Right ventricle myocardium superior (tissue), 1 donor: ENCODE results near the gene CHN2. TPM values are rescaled to one million over a fixed set of nuclear protein-coding genes. Genes with fewer than 3 reads are reported as not detected.

Source experiments
- ATAC-seq: fragments of 200-7000 bp; cut with Tn5 transposase; one replicate; pipeline ENCODE4 v1.9.1; 2020; ENCODE audit warnings: mild to moderate bottlenecking; ENCODE audit not compliant: poor library complexity
- DNase-seq: peaks from one replicate; pipeline ENCODE4 v3.0.0-alpha.2; 2020
- intact Hi-C: fragments of 100-400 bp; cut with DNase I; formaldehyde crosslinking; loops from one replicate; pipeline ENCODE4 v1.11.2; 2022
- total RNA-seq: library from RNA; stranded (reverse); fragmentation: NEBNext Ultra II Directional; extraction: Animal tissue kit (Norgen Biotek cat#: 25700); gene quantifications from one replicate; pipeline ENCODE4 v1.2.1, GENCODE V29; 2021
- donor health status: DM: no; HTN: yes; CAD: no; lungs with severe emphysema.

The CHN2 gene
- total RNA-seq, 1 donor from 2014 or later: 17.7 TPM

DNA sequence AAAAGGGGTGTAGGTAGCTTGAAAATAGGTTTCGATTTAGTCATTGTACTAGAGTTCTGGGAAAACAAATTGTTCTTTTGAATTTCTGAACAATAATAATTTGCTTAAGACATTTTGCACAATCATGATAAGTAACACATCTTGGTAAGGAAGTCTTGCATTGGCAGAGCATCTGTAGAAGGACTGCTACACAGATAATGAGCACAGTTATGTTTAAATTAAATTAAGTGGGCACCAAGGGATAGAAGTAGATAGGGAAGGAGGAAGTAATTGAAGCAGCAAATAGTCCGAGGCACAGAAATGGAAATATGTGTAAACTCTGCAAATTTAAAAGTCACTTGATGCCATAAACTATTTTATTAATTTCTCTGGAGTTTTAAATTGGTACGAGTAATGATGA, 122.4 kb downstream of the CHN2 start:
- DNase-seq: no peak
- intact Hi-C loops: no loop called here
- ATAC-seq: no peak

DNA sequence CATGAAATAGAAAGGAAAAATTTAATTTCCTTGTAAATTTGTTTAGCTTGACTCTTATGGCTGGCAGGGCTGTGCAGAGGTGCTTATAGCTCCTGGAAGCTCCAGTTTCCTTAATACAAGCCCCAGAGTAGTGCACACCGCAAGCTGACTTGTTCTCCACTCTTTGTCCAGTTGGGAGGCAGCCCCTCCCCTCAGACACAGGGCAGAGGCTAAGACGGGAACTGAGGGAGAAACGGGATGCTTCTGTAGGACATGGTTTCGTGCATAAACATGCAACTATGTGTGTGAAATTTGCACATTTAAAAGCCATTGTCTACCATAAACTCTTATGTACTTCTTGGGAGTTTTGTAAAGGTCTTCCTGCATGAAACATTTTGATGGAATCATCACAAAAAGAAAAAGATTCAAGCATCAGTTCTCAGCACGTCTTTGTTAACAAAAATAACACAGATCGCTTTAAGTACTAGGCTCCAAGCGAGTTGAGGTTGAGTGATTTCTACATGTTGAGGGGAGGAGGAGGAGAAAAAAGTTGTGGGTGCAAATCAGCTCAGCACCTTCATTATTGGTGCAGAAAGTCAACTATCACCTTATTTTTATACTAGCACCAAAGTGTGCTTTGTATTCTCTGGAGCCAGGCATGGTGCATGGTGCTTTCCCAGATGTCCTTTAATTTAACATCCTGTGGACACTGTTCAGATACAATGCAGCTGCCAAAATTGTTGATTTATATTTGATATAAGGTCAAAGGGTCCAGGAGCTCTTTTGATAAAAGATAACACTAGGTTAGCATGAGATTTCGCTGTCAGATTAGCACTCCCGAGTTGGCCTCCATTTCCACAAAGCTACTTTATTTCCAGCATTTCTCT, 124.5 kb downstream of the CHN2 start:
- no peak for ATAC-seq
- intact Hi-C loops: no loop called here
- DNase-seq: no peak

- peak; percentile 58 for ATAC-seq
- intact Hi-C loops: no loop called here
- no peak for DNase-seq
These were observed 125.3 kb downstream of the CHN2 start for GRCh38 chr7:29319719-29320521.

GRCh38 chr7:29320577-29320976, 126.0 kb downstream of the CHN2 start:
- DNase-seq (no peak), ATAC-seq (no peak)
- intact Hi-C loops: no loop called here

- DNase-seq (no peak), ATAC-seq (no peak)
- intact Hi-C loops: no loop called here
These were observed 127.6 kb downstream of the CHN2 start for GRCh38 chr7:29322023-29322712.

- ATAC-seq (no peak), DNase-seq (no peak)
- intact Hi-C loops: no loop called here
These were observed 130.9 kb downstream of the CHN2 start for GRCh38 chr7:29325476-29325875.

DNA sequence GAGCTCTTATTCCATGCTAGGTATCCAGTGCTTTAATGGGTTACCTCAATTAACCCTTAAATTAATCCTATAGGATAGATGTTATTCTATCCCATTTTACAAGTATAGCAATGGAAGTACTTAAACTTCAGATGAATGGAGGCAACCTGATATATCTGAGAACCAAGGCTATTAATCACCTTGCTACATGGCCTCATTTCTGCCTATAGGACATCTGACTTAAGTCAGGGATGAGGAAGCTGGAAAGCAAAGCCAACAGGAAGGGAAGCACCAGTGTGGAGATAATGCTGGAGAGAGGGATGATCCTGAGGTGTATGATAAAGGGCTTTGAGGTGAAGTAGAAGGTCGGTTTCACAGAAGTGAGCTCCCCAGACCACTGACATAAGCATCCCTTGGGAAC, 132.3 kb downstream of the CHN2 start:
- ATAC-seq (no peak), DNase-seq (no peak)
- intact Hi-C loops: no loop called here

GRCh38 chr7:29327455-29327854, 132.9 kb downstream of the CHN2 start:
- intact Hi-C loops: no loop called here
- ATAC-seq (no peak), DNase-seq (no peak)

GRCh38 chr7:29328045-29328444, 133.5 kb downstream of the CHN2 start:
- intact Hi-C loops: no loop called here
- ATAC-seq: no peak
- DNase-seq: no peak

DNA sequence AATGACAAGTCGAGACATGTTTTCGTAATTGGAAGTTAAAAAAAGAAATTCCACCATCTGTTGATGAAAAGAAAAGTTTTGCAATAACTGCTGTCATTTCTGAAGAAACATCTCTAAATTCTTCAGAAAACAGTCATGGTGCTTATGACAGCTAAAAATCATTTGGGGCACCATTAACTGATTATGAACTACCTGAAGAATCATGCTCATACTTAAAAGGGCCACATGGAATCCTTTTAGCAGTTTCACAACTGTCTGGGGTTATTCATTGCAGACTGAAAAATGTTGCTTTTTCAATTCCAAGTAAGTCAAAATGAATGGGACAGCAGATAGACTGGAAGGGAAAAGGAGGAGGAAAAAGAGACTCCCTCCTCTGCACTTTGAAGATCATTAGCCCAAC, 134.2 kb downstream of the CHN2 start:
- intact Hi-C loops: no loop called here
- ATAC-seq (no peak), DNase-seq (no peak)

GRCh38 chr7:29329686-29330085, 135.1 kb downstream of the CHN2 start:
- DNase-seq: no peak
- ATAC-seq: no peak
- intact Hi-C loops: no loop called here

GRCh38 chr7:29330136-29330535, 135.6 kb downstream of the CHN2 start:
- intact Hi-C loops: no loop called here
- no peak for DNase-seq
- ATAC-seq: no peak

DNA sequence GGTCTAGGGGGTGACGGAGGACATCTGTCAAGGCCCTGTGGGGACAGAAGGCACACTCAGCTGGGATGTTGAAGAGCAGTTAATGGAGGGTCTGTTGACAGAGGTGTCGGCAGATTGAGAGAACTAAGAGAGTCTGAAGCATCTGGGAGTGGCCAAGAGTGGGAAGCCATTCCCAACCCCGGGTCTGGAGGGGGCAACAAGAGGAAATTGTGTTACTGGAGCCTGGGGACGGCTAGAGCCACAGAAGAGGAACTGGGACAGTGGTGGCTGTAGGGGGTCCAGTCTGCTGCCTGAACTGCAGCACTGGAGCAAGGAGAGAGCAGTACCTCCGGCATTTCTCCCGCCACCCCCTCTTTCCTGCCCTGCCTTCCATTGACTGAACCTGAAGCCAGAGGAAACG, 136.6 kb downstream of the CHN2 start:
- intact Hi-C loops: no loop called here
- no peak for DNase-seq
- no peak for ATAC-seq

DNA sequence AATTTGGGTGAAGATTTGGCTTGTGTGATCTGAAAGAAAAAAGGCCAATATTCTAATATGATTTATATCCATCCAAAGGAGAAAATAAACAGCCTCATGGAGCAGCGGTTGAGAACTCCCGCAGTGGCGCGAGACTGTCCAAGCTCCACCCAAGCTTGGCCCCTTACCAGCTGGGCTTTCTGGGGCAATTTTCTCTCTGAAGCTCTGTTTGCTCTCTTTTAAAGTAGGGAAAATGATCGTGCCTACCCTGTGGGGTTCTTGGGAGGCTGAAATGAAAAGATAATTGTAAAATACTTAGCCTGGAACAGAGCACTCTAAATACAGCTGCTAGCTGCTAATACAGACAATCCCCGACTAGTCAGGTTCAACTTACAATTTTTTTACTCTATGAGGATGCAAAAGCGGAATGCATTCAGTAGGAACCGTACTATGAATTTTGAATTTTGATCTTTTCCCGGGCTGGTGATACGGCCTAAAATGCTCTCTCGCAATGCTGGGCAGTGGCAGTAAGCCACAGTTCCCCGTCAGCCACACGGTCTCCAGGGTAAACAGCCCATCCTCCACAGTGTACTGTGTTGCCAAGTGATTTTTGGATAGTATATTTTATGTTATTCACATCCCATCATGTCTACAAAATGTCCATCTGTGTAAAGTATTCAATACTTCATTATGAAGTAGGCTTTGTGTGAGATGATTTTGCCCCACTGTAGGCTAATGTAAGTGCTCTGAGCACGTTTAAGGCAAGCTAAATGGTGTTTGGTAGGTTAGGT, 137.7 kb downstream of the CHN2 start:
- DNase-seq (no peak), ATAC-seq (no peak)
- intact Hi-C loops: no loop called here

DNA sequence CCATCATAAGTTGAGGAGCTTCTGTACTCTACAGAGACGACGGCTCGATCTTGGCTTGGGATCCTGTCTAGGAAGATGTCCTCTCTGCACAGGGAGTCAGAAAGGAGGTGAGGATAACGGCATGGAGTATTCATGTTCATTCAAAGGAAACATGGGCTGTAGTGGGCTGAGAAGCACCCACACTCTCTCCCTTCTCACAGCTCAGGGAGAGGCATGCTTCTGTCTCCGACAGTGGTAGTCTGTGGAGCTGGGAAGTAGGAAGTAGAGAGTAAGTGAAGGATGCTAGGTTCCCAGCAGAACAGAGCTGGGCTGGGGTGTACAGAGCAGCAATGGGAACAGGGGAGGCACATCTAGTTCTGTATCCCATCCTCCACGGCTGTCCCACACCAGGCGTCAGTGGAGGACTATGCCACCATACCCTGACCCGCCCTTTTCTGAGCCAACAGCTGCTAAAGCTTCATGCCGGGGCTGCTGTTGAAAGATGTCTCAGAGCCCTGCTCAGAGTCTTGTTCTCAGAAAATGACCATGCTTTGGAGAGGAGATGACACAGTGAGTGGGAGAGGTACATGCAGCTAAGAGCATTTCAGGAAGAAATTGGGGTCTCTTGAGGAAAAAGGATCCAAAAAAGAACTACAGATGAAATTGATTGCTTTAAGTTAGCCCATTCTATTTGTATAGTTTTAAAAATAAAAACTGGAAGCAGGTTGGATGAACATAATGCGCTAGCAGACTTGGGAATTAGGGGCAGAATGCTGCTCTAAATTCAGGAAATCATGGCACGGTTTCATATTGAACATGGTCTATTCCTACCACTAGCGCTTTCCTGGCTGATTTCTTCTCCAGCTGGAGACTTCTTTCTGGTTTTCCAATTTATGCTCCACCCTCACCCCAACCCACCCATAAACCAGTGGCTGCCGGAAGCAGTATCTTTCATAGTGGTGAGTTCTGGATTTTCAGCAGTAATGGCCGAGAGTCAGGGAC, 138.6 kb downstream of the CHN2 start:
- intact Hi-C loops: no loop called here
- DNase-seq (no peak), ATAC-seq (no peak)

DNA sequence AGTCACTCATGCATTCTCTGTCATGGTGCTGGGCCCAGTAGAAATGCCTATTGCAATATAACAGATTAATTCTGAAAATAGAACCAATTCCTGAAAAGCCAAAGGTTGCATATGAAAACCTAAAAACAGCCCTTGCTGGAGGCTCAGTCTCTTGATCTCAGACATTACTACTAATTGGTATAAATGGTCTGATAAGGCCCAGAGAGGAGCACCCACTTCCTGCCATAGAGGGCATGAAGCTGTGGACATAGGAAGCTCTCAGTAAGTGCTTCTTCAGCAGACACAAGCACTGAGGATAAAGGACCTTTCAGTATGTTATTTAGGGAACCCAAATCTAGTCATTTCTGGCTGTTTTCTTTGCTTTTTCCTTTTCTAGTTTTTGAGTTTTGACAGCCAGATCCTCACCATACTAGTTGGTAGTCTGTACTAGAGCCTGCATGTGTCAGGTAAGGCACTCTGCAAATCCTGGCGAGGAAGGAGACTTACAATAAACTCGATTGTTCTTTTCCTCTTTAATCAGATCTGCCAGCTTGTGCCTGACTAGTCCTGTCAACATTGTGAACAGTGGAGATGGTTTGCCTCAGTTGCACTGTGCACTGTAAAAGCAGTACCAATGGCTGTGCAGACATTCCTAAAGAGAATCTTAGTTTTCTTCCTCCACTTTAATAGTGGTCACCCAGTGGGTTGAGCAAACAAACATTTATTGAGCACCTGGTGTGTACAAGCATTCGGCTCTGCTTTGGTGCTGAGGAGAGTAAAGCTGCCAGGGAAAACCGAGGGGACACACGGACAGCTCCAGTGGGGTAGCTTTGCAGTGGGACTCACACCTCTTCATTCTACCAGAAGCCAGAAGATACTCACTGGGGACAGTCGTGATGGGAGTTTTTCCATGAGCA, 140.9 kb downstream of the CHN2 start:
- no peak for ATAC-seq
- intact Hi-C loops: no loop called here
- no peak for DNase-seq
